ENCODE results near the gene TCF12. TPM values are rescaled to one million over a fixed set of nuclear protein-coding genes. Genes with fewer than 3 reads are reported as not detected.

The TCF12 gene
- total and polyA plus RNA-seq, 2 of the 8 experiments (the other 6 are each of a cell fraction or from before 2014, with no cell fraction given) = 85.8 to 101 TPM

DNA sequence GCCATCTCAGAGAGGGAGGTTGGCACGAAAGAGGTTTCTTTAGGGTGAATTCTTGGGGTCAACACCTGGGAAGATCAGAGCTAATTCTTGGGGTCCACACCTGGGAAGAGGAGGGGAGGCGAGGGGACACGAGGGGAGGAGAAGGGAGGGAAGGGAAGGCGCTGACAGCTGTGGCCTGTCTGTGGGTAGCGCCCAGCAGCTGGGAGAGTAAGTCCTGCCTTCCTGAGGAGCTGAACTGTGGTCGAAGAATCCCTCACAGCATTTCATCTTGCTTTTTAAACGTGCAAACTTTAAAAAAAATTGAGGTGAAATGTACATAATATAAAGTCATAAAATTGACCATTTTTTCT lies 394.7 kb downstream of the TCF12 start:
- ChIA-PET POLR2A (ENCODE audit: partially characterized antibody) (interaction anchor here (0.7 to 1.9 kb wide), 4 partner anchors 13 to 210 kb away, joined by 3 to 5 read pairs (median 4); no protein-coding TSS in a partner anchor), CTCF (ENCODE audit: partially characterized antibody) (interaction anchor here (0.6 to 3.0 kb wide), 5 partner anchors 16 to 166 kb away, joined by 3 to 15 read pairs (median 3); no protein-coding TSS in a partner anchor)
- H3K23ac ChIP-seq (ENCODE audit: insufficient read length) = no peak overlapping the region
- H2AFZ ChIP-seq (ENCODE audit: low read length) = no peak overlapping the region
- no peaks in the 10 kb centered on the region for H3K23me2 ChIP-seq (ENCODE audit: low read depth, low read length)
- no peak overlapping the region for H3K14ac ChIP-seq (ENCODE audit: insufficient read length)
- no peak overlapping the region for H3K4me2 ChIP-seq (ENCODE audit: insufficient read depth in 1 of 2, low read depth in 2 of 2, low read length in 2 of 2)
- H3K9ac ChIP-seq (replicated peaks in 1 of 4; ENCODE audit: extremely low read depth in 1 of 4, low read depth in 3 of 4, low read length in 3 of 4) = no peak overlapping the region
- no peak overlapping the region for H2BK15ac ChIP-seq (ENCODE audit: low read length)
- no peak for FAIRE-seq
- no peak for DNase-seq (ENCODE audit: low read depth in 1 of 2, low spot score in 2 of 2)
- H3K79me1 ChIP-seq (ENCODE audit: low read depth, low read length) = no peaks in the 10 kb centered on the region
- no peaks in the 10 kb centered on the region for H3K4me1 ChIP-seq (replicated peaks in 1 of 4; ENCODE audit: control insufficient read depth in 3 of 4, insufficient read depth in 4 of 4, low read length in 3 of 4)
- H3K27ac ChIP-seq (ENCODE audit: low read depth, low read length) = no peak overlapping the region
- H4K20me1 ChIP-seq (replicated peaks in 1 of 2; ENCODE audit: control insufficient read depth in 1 of 2, insufficient read depth in 2 of 2, low read length in 2 of 2) = no peaks in the 10 kb centered on the region
- H4K91ac ChIP-seq (replicated peaks; ENCODE audit: insufficient read length, low read length) = no peak overlapping the region
- H3K9me3 ChIP-seq (ENCODE audit: insufficient read depth in 2 of 2, low read depth in 1 of 2, low read length in 1 of 2) = no peaks in the 10 kb centered on the region
- no peak overlapping the region for H2BK120ac ChIP-seq (replicated peaks; ENCODE audit: low read depth, low read length)
- no peak overlapping the region for H2BK20ac ChIP-seq (ENCODE audit: low read length)
- 93% methylated on average over 7 of the region's 7 CpGs; no CpG with 5 or more reads in 1 of the 2 experiments for WGBS, 2 experiments (ENCODE audit: extremely low coverage in 1 of 2, insufficient coverage in 1 of 2, insufficient read length in 1 of 2, insufficient replicate concordance in 2 of 2, low coverage in 1 of 2, low lambda C conversion rate in 2 of 2, missing lambda C conversion rate in 1 of 2)
- H3K4ac ChIP-seq (replicated peaks; ENCODE audit: insufficient read length, low read depth, low read length) = no peak overlapping the region
- H3K18ac ChIP-seq (ENCODE audit: extremely low read depth, low read length) = no peak overlapping the region
- no peak overlapping the region for H4K5ac ChIP-seq (ENCODE audit: insufficient read length, low read depth, low read length)
- no peak overlapping the region for H2BK5ac ChIP-seq (ENCODE audit: low read depth, low read length)
- H2BK12ac ChIP-seq (ENCODE audit: low read depth, low read length) = no peak overlapping the region
- no peak overlapping the region for H3K56ac ChIP-seq (replicated peaks; ENCODE audit: insufficient read length, low read depth, low read length)
- H3K79me2 ChIP-seq (ENCODE audit: control insufficient read depth in 1 of 2, insufficient read depth in 2 of 2, low read length in 2 of 2) = no peaks in the 10 kb centered on the region
- H4K8ac ChIP-seq (ENCODE audit: extremely low read depth, insufficient read depth, low read length) = no peak overlapping the region
- H3K27me3 ChIP-seq (replicated peaks in 1 of 4; ENCODE audit: control insufficient read depth in 3 of 4, extremely low read depth in 1 of 4, insufficient read depth in 3 of 4, low read length in 3 of 4) = no peaks in the 10 kb centered on the region
- H3K36me3 ChIP-seq (ENCODE audit: control insufficient read depth in 2 of 4, insufficient read depth in 4 of 4, low read length in 3 of 4) = no peaks in the 10 kb centered on the region
- no peak overlapping the region for H3K4me3 ChIP-seq (ENCODE audit: extremely low read depth in 1 of 4, insufficient read depth in 2 of 4, low read depth in 3 of 4, low read length in 4 of 4)
- no peak overlapping the region for H2AK5ac ChIP-seq (ENCODE audit: low read depth, low read length)
- TF ChIP-seq, protein P1, sequence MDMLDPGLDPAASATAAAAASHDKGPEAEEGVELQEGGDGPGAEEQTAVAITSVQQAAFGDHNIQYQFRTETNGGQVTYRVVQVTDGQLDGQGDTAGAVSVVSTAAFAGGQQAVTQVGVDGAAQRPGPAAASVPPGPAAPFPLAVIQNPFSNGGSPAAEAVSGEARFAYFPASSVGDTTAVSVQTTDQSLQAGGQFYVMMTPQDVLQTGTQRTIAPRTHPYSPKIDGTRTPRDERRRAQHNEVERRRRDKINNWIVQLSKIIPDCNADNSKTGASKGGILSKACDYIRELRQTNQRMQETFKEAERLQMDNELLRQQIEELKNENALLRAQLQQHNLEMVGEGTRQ (IDR thresholded peaks at IDR 0.05; ENCODE audit: low read length) = no peak
- TF ChIP-seq NANOG (IDR thresholded peaks at IDR 0.05; ENCODE audit: insufficient read depth, low read depth, low read length, poor library complexity, severe bottlenecking) = no peak
- no peak for TF ChIP-seq CHD1 (IDR thresholded peaks at IDR 0.05; ENCODE audit: low read depth, low read length)
- TF ChIP-seq POLR2A (IDR thresholded peaks at IDR 0.05; ENCODE audit: control extremely low read depth in 1 of 2, low read depth in 2 of 2, low read length in 2 of 2) = no peak
- no peak for TF ChIP-seq ZNF274 (IDR thresholded peaks at IDR 0.05; ENCODE audit: borderline replicate concordance, extremely low read depth, low read length)
- TF ChIP-seq, protein P2, sequence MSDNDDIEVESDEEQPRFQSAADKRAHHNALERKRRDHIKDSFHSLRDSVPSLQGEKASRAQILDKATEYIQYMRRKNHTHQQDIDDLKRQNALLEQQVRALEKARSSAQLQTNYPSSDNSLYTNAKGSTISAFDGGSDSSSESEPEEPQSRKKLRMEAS (IDR thresholded peaks at IDR 0.05) = no peak
- no peak for TF ChIP-seq SUZ12 (IDR thresholded peaks at IDR 0.05; ENCODE audit: low read length)
